BE2C (cell line): ENCODE results near the gene RABEP2. TPM values are rescaled to one million over a fixed set of nuclear protein-coding genes. Genes with fewer than 3 reads are reported as not detected.
"Not testable (repeated sequence)": the region's sequence is repeated elsewhere in the genome, so short reads cannot be mapped to it uniquely, and the experiment has no call there.

Experiments
- DNase-seq: peaks from one replicate; pipeline ENCODE4 v3.0.0-alpha.2; 2020
- H3K27me3 ChIP-seq: fragments of 250-450 bp; sonication (Bioruptor Pico); 2 replicates; pipeline ENCODE4 v1.5.1; 2020; ENCODE audit warnings: mild to moderate bottlenecking
- H3K36me3 ChIP-seq: fragments of 250-450 bp; sonication (Bioruptor Pico); 2 replicates; pipeline ENCODE4 v1.5.1; 2020; ENCODE audit warnings: mild to moderate bottlenecking
- H3K4me1 ChIP-seq: fragments of 250-450 bp; sonication (Bioruptor Pico); 2 replicates; pipeline ENCODE4 v1.5.1; 2020
- H3K4me3 ChIP-seq: 2 replicates; pipeline ENCODE4 v1.5.1; 2011; ENCODE audit warnings: low read depth, low read length
- H3K9me3 ChIP-seq: fragments of 250-450 bp; sonication (Bioruptor Pico); 2 replicates; pipeline ENCODE4 v1.5.1; 2020
- polyA plus RNA-seq: library from polyadenylated mRNA; unstranded; fragments of >200 nt; gene quantifications from one replicate; pipeline ENCODE4 v1.2.1, GENCODE V29; 2012; ENCODE audit warnings: low read depth, missing spikeins; ENCODE audit not compliant: insufficient read length, insufficient read depth
- TF ChIP-seq, protein P1 (sequence below): IDR thresholded peaks from 2 replicates; pipeline ENCODE4 v1.5.1; 2012; ENCODE audit warnings: mild to moderate bottlenecking, low read depth, low read length

Gene RABEP2, protein sequence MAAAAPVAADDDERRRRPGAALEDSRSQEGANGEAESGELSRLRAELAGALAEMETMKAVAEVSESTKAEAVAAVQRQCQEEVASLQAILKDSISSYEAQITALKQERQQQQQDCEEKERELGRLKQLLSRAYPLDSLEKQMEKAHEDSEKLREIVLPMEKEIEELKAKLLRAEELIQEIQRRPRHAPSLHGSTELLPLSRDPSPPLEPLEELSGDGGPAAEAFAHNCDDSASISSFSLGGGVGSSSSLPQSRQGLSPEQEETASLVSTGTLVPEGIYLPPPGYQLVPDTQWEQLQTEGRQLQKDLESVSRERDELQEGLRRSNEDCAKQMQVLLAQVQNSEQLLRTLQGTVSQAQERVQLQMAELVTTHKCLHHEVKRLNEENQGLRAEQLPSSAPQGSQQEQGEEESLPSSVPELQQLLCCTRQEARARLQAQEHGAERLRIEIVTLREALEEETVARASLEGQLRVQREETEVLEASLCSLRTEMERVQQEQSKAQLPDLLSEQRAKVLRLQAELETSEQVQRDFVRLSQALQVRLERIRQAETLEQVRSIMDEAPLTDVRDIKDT
- 47.7 TPM for polyA plus RNA-seq

GRCh38 chr16:28924762-28925385, at the start of gene RABEP2:
TSS of gene RABEP2 (minus strand) at chr16:28925238. CDS start at chr16:28925163, 75 bp downstream.
- H3K27me3 ChIP-seq = no peaks in the 10 kb centered on the region
- H3K9me3 ChIP-seq = no peaks in the 10 kb centered on the region
- H3K36me3 ChIP-seq = no peaks in the 10 kb centered on the region
- DNase-seq = peak; percentile 96
- no peaks in the 10 kb centered on the region for H3K4me1 ChIP-seq
- TF ChIP-seq, protein P1, sequence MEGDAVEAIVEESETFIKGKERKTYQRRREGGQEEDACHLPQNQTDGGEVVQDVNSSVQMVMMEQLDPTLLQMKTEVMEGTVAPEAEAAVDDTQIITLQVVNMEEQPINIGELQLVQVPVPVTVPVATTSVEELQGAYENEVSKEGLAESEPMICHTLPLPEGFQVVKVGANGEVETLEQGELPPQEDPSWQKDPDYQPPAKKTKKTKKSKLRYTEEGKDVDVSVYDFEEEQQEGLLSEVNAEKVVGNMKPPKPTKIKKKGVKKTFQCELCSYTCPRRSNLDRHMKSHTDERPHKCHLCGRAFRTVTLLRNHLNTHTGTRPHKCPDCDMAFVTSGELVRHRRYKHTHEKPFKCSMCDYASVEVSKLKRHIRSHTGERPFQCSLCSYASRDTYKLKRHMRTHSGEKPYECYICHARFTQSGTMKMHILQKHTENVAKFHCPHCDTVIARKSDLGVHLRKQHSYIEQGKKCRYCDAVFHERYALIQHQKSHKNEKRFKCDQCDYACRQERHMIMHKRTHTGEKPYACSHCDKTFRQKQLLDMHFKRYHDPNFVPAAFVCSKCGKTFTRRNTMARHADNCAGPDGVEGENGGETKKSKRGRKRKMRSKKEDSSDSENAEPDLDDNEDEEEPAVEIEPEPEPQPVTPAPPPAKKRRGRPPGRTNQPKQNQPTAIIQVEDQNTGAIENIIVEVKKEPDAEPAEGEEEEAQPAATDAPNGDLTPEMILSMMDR = no peak
- H3K4me3 ChIP-seq = peak within 1 kb of the TSS; percentile 72

DNA sequence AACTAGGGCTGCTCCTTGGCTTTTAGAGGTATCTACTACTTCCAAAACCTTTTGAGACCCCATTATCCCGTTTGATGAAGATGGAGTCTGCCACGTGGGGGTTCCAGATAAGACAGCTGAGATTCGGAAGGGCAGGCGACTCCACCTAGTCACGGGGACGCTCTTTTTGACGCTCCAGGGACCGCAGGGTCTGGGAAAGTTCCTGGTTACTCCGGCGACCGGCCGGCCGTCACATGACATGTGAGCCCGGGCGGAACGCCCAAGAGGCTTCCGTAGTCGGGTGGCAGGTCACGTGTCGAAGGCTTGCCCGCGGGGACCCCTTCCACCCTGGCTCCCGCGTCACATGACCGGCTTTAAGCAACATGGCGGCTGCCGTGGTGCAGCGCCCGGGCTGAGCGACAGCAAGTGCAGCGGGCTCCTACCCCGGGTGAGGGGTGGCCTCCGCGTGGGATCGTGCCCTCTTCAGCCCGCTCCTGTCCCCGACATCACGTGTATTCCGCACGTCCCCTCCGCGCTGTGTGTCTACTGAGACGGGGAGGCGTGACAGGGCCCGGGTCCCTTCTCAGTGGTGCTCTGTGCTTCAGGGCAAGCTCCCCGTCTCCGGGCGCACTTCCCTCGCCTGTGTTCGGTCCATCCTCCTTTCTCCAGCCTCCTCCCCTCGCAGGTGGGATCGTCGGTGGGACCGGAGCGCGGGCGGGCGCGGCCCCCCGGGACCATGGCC, 49.6 kb upstream of the RABEP2 start, which contains the start of gene SPNS1:
SPNS1 (plus strand) TSS at position 342 of the 721 bp plus-strand sequence; CDS start at position 716, 374 bp downstream.
- H3K27me3 ChIP-seq = no peaks in the 10 kb centered on the region
- H3K36me3 ChIP-seq = no peaks in the 10 kb centered on the region
- TF ChIP-seq, protein P1 = no peak
- peak; percentile 98 for DNase-seq
- no peaks in the 10 kb centered on the region for H3K9me3 ChIP-seq
- H3K4me1 ChIP-seq = no peaks in the 10 kb centered on the region; the same call in 1 of the 2 replicates
- H3K4me3 ChIP-seq = peak within 1 kb of the TSS; percentile 96

GRCh38 chr16:28974007-28974436, 49.0 kb upstream of the RABEP2 start:
- no peaks in the 10 kb centered on the region for H3K36me3 ChIP-seq
- H3K4me1 ChIP-seq = no peaks in the 10 kb centered on the region; the same call in 1 of the 2 replicates
- no peaks in the 10 kb centered on the region for H3K9me3 ChIP-seq
- no peaks in the 10 kb centered on the region for H3K27me3 ChIP-seq
- H3K4me3 ChIP-seq = peak overlapping the region; percentile 96
- DNase-seq = peak; percentile 86
- TF ChIP-seq, protein P1 = peak; percentile 88

GRCh38 chr16:28969696-28970095, 44.7 kb upstream of the RABEP2 start:
- not testable (repeated sequence) for H3K4me1 ChIP-seq, H3K36me3 ChIP-seq, H3K27me3 ChIP-seq, DNase-seq, H3K9me3 ChIP-seq, H3K4me3 ChIP-seq

DNA sequence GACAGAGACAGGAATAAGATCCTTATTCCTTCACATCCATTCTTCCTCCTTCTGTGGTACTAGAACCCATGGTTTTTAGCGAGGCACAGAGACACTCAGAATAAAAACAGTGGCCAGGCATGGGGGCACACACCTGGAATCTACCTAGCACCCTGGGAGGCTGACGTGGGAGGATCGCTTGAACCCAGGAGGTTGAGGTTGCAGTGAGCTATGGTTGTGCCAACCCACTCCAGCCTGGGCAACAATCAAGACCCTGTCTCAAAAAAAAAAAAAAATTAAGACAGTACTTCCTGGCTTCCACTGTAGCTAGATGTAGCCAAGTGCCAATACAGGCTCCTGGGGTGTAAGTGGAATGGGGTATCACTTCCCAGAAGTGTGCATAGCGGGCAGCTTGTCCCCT, 42.1 kb upstream of the RABEP2 start:
- Histone ChIP-seq H3K36me3 (peaks cover 16% of the 10 kb centered on the region), H3K9me3 (no peaks in the 10 kb centered on the region), H3K4me1 (no peaks in the 10 kb centered on the region), H3K27me3 (no peaks in the 10 kb centered on the region), H3K4me3 (no peak overlapping the region)
- TF ChIP-seq, protein P1 = no peak
- no peak for DNase-seq

- Histone ChIP-seq H3K36me3 (peaks cover 26% of the 10 kb centered on the region), H3K4me3 (no peak overlapping the region), H3K27me3 (no peaks in the 10 kb centered on the region), H3K9me3 (no peaks in the 10 kb centered on the region), H3K4me1 (no peaks in the 10 kb centered on the region)
- DNase-seq = no peak
- TF ChIP-seq, protein P1 = no peak
These were observed 39.5 kb upstream of the RABEP2 start for GRCh38 chr16:28964496-28964895.
